Suprapubic skin (tissue), 4 donors: ENCODE results near the gene IRF8. TPM values are rescaled to one million over a fixed set of nuclear protein-coding genes. Genes with fewer than 3 reads are reported as not detected.
"Not testable (repeated sequence)": the region's sequence is repeated elsewhere in the genome, so short reads cannot be mapped to it uniquely, and the experiment has no call there.

Experiments used
- DNase-seq, 2 donors: peaks; one replicate each; pipeline ENCODE4 v3.0.0-alpha.2; 2019; ENCODE audit warnings: low spot score in 2 of 2
- H3K27ac ChIP-seq: fragments of 200-600 bp; sonication (generic); one replicate; pipeline ENCODE4 v1.5.1; 2019
- H3K27me3 ChIP-seq: fragments of 200-600 bp; sonication (generic); one replicate; pipeline ENCODE4 v1.5.1; 2019
- H3K36me3 ChIP-seq: fragments of 200-600 bp; sonication (generic); one replicate; pipeline ENCODE4 v1.5.1; 2019
- H3K4me1 ChIP-seq: fragments of 200-600 bp; sonication (generic); one replicate; pipeline ENCODE4 v1.5.1; 2019
- H3K4me3 ChIP-seq: fragments of 200-600 bp; sonication (generic); one replicate; pipeline ENCODE4 v1.5.1; 2019; ENCODE audit warnings: mild to moderate bottlenecking
- H3K9me3 ChIP-seq: fragments of 200-600 bp; sonication (generic); one replicate; pipeline ENCODE4 v1.5.1; 2019
- CTCF ChIP-seq, 2 donors: fragments of 200-600 bp in 1 of 2; fragments of 450-650 bp in 1 of 2; sonication (generic) in 1 of 2; IDR thresholded peaks; one replicate each; pipeline ENCODE4 v1.5.1; 2016 to 2019; ENCODE audit warnings: antibody characterized with exemption in 2 of 2, mild to moderate bottlenecking in 1 of 2, moderate library complexity in 1 of 2
- EP300 ChIP-seq: sonication (generic); formaldehyde crosslinking; IDR thresholded peaks from one replicate; pipeline ENCODE4 v1.6.1; 2017; ENCODE audit warnings: antibody characterized with exemption
- POLR2A ChIP-seq, 2 donors: fragments of 450-650 bp; IDR thresholded peaks; one replicate each; pipeline ENCODE4 v1.6.1; 2017; ENCODE audit warnings: antibody characterized with exemption in 2 of 2, mild to moderate bottlenecking in 2 of 2, moderate library complexity in 2 of 2
- POLR2AphosphoS5 ChIP-seq, 3 donors: sonication (generic); formaldehyde crosslinking; IDR thresholded peaks; one replicate each; pipeline ENCODE4 v1.6.1; 2017; ENCODE audit warnings: antibody characterized with exemption in 3 of 3
- WGBS: methylation state at CpG from one replicate; pipeline ENCODE4 v1.1.5; 2018; 5-methylcytosine and 5-hydroxymethylcytosine counted together
- total RNA-seq, 4 donors: library from RNA; depleted of rRNA; stranded (reverse); fragments of >200 nt; gene quantifications; one replicate each; pipeline ENCODE4 v1.1.0, GENCODE V29; 2016

IRF8 gene
- total RNA-seq, 4 donors from 2014 or later, result 3.5 to 13.3 (median 5.7) TPM

GRCh38 chr16:85941863-85942644 lies 43.1 kb downstream of the IRF8 start:
- TF ChIP-seq CTCF (IDR thresholded peaks at IDR 0.05) (no peak), POLR2AphosphoS5 (IDR thresholded peaks at IDR 0.05) (no peak), EP300 (no peak)
- Histone ChIP-seq H3K27ac (no peak overlapping the region), H3K4me3 (no peak overlapping the region), H3K4me1 (no peaks in the 10 kb centered on the region), H3K36me3 (no peaks in the 10 kb centered on the region), H3K9me3 (no peaks in the 10 kb centered on the region), H3K27me3 (peaks cover 54% of the 10 kb centered on the region)
- no peak for DNase-seq
- WGBS, result 67% methylated on average over 14 of the region's 14 CpGs

- not testable (repeated sequence) for H3K27ac ChIP-seq, H3K9me3 ChIP-seq, H3K4me1 ChIP-seq, H3K36me3 ChIP-seq, H3K4me3 ChIP-seq, DNase-seq
- H3K27me3 ChIP-seq, result peaks cover 56% of the 10 kb centered on the region
- 87% methylated on average over 10 of the region's 10 CpGs for WGBS
Measured at GRCh38 chr16:85942659-85943058, 43.7 kb downstream of the IRF8 start.

- TF ChIP-seq POLR2A (IDR thresholded peaks at IDR 0.05) (no peak), EP300 (no peak), POLR2AphosphoS5 (IDR thresholded peaks at IDR 0.05) (no peak), CTCF (IDR thresholded peaks at IDR 0.05) (no peak)
- H3K4me3 ChIP-seq, result no peak overlapping the region
- H3K4me1 ChIP-seq, result no peaks in the 10 kb centered on the region
- no peaks in the 10 kb centered on the region for H3K9me3 ChIP-seq
- H3K27ac ChIP-seq, result no peak overlapping the region
- peaks cover 55% of the 10 kb centered on the region for H3K27me3 ChIP-seq
- WGBS, result 67% methylated on average over 2 of the region's 2 CpGs
- no peaks in the 10 kb centered on the region for H3K36me3 ChIP-seq
- no peak for DNase-seq
Measured at GRCh38 chr16:85943711-85944110, 44.7 kb downstream of the IRF8 start.

- no peak for DNase-seq
- TF ChIP-seq EP300 (no peak), POLR2A (IDR thresholded peaks at IDR 0.05) (no peak), CTCF (IDR thresholded peaks at IDR 0.05) (no peak), POLR2AphosphoS5 (IDR thresholded peaks at IDR 0.05) (no peak)
- Histone ChIP-seq H3K36me3 (no peaks in the 10 kb centered on the region), H3K27ac (no peak overlapping the region), H3K27me3 (peaks cover 45% of the 10 kb centered on the region), H3K9me3 (no peaks in the 10 kb centered on the region), H3K4me3 (no peak overlapping the region), H3K4me1 (no peaks in the 10 kb centered on the region)
- 83% methylated on average over 7 of the region's 7 CpGs for WGBS
Measured at GRCh38 chr16:85944572-85945423, 45.8 kb downstream of the IRF8 start.

- WGBS, result 70% methylated on average over 11 of the region's 11 CpGs
- Histone ChIP-seq H3K4me1 (no peaks in the 10 kb centered on the region), H3K9me3 (no peaks in the 10 kb centered on the region), H3K27me3 (peaks cover 49% of the 10 kb centered on the region), H3K4me3 (no peak overlapping the region), H3K36me3 (no peaks in the 10 kb centered on the region), H3K27ac (no peak overlapping the region)
- DNase-seq, result no peak
- TF ChIP-seq CTCF (IDR thresholded peaks at IDR 0.05) (no peak), POLR2A (IDR thresholded peaks at IDR 0.05) (no peak), EP300 (no peak), POLR2AphosphoS5 (IDR thresholded peaks at IDR 0.05) (no peak)
Measured at GRCh38 chr16:85945424-85945751, 46.4 kb downstream of the IRF8 start.
